GM19397 (cell line): ENCODE measurements around the gene CPNE5.

ENCODE experiments used
- ATAC-seq: cut with Tn5 transposase; IDR thresholded peaks from one replicate; pipeline ENCODE4 v1.9.1; 2021; ENCODE audit warnings: mild to moderate bottlenecking, moderate library complexity; ENCODE audit not compliant: unreplicated experiment

CPNE5 gene

GRCh38 chr6:36794713-36795065, 44.6 kb downstream of the CPNE5 start:
- no peak for ATAC-seq

GRCh38 chr6:36793913-36794712, 45.1 kb downstream of the CPNE5 start:
- ATAC-seq: no peak

GRCh38 chr6:36793296-36793912, 45.8 kb downstream of the CPNE5 start:
- no peak for ATAC-seq

- no peak for ATAC-seq
These were observed 47.6 kb downstream of the CPNE5 start for GRCh38 chr6:36791521-36792135.

- ATAC-seq: no peak
These were observed 48.2 kb downstream of the CPNE5 start for GRCh38 chr6:36791085-36791484.

GRCh38 chr6:36788768-36789167, 50.5 kb downstream of the CPNE5 start:
- no peak for ATAC-seq

DNA sequence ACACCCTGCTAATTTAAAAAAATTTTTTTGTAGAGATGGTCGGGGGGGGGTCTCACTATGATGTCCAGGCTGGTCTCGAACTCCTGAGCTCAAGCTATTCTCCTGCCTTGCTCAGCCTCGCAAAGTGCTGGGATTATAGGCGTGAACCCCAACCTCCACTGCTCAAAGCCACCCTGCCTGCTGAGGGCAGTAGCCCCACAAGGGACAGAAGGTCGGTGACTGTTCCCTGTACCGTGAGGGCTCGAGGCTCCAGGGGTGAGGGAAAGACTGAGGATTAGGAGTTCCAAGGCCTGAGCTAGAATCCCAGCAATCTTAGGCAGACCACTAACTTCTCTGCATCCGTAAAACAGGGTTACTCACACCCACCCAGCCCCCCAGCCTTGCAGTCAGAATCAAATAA, 51.1 kb downstream of the CPNE5 start:
- no peak for ATAC-seq

DNA sequence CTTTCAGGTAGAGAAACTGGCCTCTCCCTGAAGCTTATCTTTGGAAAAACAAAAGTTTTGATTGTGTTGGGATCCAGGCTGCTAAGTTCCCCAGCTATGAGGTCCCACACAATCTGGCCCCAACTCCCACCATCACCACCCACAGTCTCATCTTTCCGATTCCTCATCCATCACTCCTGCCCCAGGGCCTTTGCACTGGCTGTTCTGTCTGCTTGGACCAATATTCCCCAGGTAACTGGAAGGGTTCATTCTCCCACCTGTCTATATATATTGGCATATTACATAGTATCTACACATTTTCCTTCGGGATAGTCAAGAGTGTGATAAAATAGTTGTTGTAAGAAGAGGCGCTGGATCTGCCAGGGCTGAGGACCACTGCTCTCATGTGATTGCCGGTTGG, 52.0 kb downstream of the CPNE5 start:
- ATAC-seq: no peak

DNA sequence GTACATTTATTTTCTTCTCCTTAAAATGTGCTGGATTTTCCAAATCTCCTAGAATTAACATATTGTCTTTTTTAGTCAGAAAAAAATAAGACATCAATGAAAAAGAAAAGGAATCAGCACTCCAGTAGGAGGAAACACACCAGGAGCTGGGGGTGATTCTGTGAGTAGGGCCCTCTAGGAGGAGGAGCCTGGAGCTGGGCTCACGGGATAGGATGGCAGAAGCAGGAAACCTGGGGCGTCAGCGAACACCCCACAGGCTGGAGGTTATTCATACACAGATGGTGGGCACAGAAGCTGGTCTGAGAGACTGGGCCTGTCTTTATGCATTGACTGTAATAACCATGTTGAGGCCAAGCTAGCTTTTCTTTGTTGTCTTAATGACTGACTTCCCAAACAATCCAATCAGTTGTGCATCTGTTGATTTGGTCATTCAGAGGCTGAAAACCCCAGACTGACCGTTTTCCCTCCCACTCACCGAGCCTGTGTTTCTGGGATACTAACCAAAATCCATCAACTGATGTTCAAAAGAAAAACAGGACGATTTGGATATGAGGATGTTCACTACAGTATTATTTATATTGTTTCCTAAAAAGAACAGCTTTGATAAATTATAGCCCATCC, 53.1 kb downstream of the CPNE5 start:
- ATAC-seq: no peak

DNA sequence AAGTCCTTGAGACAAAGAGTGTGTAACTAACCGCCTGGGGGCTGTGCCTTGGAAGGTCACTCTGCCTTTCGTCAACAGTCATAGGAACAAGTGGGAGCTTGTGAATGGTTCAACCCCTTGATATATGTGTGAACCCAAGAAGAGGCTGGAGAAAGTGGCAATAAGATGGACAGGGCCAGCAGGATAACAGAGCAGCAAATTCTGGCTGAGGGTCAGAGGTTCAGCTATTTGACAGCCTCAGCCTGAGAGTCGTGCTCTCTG, 54.9 kb downstream of the CPNE5 start:
- ATAC-seq: no peak

- ATAC-seq: no peak
These were observed 55.5 kb downstream of the CPNE5 start for GRCh38 chr6:36783603-36784375.

GRCh38 chr6:36781669-36782068, 57.6 kb downstream of the CPNE5 start:
- no peak for ATAC-seq

- ATAC-seq: no peak
These were observed 58.6 kb downstream of the CPNE5 start for GRCh38 chr6:36780442-36781177.

GRCh38 chr6:36779227-36779626, 60.0 kb downstream of the CPNE5 start:
- no peak for ATAC-seq

GRCh38 chr6:36777801-36778200, 61.4 kb downstream of the CPNE5 start:
- no peak for ATAC-seq

GRCh38 chr6:36776167-36776566, 63.1 kb downstream of the CPNE5 start:
- no peak for ATAC-seq

DNA sequence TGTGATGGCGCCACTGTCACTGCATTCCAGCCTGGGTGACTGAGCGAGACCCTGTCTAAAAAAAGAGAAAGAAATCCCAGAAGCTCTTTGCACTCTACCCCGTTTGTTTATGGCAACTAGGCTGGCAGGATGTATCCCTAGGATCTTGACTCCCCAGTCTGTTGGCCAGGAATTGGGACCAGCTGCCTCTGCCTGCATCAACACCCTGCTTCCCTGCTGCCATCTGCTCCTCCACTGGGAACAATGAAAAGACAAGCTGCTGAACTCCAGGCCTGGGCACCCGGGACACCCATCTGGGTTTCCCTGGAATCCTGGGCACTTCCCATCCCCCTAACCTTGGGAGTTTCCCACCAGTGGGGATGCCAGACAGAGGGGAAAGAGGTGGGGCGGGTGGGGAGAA, 64.9 kb downstream of the CPNE5 start:
- no peak for ATAC-seq

DNA sequence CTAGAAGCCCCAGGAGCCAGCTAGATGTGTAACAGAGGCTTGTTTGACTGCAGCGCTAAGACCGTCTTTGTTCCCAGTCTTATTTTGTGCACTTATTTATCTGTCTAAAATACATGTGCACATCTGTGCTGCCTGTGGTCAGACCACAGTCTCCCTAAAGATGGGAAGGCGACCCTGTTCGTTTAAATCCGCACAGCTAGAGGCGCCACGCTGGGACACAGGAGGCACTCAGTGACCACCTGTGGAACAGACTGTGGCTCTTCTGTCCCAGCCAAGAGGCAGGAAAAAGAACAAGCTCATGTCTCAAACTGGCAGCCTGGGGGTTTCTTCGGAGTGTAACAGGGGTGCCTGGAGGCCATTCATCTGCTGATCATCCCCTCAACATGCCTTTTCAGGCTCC, 66.8 kb downstream of the CPNE5 start:
- ATAC-seq: no peak

- ATAC-seq: no peak
These were observed 68.1 kb downstream of the CPNE5 start for GRCh38 chr6:36771145-36771544.

DNA sequence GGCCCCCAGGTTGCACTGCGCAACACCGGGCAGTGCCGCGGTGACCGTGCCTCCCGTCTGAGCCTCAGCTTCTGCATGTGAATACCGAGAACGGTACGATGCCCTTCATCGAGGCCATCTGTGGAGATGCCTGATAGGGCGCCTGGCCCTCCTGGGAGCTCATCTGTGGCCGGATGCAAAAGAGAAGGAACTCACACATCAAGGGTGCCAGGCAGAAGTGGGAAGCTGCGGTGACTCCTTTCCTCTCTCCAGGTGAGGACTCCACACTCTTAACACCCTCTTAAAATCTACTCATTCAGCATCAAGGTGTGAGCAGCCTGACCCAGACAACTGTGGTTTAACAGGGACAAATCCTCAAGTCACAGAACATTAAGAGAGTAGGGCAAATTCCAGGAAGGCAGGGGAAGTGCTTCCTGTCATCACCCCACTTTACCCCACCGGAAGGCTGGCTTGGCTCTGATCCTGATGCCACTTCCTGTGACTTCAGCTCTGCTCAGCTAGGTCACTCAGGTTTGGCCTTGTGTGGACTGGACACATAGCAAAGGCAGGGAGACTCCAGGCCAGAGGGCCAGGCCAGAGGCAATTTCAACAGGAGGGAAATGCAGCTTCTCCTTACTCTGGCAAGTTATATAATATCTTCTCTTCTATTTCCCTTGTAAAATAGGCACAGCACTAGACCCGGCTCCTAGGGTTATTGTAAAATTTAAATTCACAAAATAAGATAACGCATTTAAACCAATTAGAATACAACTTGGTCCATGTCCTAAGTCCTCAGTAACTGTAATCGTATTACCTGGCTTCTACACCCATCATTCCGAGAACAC, 69.4 kb downstream of the CPNE5 start:
- ATAC-seq: no peak
